ENCODE measurements around the gene TMEM147.

Gene TMEM147

DNA sequence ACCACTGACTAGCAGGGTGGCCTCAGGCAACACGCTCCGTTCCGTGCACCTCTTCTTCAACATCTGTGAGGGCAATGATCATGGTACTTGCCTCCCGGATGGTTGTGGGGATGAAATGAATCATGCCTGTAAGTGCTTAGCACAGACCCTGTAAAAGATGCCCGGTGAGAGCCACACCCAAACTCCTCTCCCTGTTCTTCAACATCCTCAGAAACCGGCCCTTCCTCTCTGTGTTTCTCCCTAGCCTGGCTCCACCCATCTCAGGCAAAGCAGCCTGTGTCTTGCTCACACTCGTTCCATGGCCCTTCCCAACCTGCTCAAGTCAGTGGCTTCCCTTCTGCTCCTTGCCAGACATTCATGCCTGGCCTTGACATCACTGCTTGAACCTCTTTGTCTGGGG, 26.1 kb upstream of the TMEM147 start:
- no peak for DNase-seq (ENCODE audit: extremely low read depth in 1 of 2, low read depth in 1 of 2)

DNA sequence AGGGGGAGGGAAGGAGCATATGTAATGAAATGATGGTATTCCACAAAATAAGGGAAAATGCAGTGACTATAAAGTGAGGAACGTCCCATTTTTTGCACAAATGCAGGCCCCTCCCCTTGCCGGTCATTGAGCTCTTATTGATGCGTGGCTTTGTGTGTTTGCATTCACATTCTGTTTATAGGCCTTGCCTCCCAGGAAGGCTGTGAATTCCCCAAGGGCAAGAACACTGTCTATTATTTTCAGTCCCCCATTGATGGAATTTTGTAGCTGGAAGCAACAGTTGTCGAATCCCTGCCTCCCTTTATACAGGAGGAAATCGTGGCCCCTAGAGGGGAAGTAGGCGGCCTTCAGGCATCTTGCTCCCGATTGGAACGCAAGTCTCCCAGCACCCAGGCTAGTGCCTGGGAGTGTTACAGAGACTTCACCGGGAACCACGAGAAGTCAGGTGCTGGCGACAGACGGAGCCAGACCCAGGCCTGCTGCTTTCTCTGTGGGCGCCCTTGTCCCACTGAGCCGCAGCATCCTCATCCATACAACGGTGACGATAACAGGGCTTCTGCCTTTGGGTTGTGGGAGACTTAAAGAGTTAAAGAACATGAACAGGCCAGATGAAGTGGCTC, 24.2 kb upstream of the TMEM147 start:
- DNase-seq (ENCODE audit: extremely low read depth in 1 of 2, low read depth in 1 of 2) = no peak

DNA sequence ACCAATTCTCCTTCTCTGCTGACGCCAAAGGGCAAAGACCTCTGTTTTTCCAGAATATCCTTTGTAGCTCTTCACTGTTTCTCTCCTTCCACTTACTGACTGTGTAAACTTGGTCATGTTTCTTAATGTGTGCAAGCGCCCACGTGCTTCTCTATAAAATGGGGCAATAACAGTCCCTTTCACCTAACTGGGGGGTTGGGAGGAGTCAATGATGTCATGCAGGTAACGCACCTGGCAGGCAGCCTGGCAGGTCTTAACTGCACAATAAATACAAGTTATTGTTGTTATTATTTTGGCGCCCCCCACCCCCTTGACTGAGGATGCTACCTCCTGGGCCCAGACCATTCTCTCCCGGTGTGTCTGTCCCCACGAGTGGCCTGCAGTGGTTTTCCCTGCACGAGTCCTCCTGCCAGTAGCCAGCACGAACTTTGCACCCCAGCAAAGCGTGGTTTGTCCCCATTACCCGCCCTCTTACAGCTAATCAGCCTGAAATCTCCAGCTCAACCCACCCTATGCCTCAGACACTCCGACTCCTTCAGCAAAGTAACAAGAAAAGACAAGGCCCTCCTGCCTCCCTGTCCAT, 22.6 kb upstream of the TMEM147 start:
- DNase-seq (ENCODE audit: extremely low read depth in 1 of 2, low read depth in 1 of 2) = no peak

DNA sequence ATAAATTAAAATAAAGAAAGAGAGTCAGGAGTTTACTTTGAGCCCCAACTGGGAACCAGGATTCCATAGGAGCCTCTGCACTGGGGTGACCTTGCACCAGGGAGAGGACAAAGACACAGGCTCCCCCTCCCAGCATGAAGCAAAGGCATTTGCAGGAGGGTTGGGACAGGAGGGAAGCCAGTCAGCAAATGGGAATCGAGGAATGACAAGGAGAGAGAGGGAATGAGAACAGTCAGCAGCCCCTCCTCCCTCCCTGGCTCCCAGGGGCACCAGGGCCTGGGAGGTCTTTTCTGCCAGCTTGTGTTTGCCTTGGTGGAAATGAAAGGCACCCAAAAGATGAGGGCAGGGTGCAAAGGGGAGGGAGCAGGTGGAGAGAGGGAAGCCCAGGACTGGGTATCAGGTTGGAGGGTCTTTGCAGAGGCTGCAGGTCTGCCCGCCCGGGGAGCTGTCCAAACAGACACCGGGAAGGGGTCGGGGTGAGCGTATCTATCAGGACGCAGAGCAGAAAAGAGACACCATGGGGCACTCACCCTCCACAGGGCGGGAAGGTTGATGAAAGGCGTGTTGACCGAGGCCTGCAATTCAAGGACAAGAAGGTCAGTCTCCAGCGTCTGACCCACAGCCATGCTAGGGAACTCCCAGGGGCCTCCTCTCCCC, 21.1 kb upstream of the TMEM147 start:
- DNase-seq (ENCODE audit: extremely low read depth in 1 of 2, low read depth in 1 of 2) = no peak

DNA sequence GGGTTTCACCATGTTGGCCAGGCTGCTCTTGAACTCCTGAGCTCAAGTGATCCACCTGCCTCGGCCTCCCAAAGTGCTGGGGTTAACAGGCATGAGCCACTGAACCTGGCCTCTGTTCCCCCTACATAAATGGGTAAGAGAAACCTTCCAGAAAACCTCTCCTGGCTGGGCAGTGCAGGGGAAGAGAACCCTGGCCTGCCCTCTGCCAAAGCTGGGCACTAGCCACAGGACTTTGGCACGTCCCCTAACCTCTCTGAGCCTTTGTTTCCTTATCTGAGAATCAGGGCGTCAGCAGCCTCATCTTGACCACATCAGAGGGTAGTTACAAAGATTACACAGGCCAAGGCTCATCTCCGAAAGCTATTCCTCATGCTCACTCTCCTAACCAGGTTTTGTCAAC, 19.6 kb upstream of the TMEM147 start:
- no peak for DNase-seq (ENCODE audit: extremely low read depth in 1 of 2, low read depth in 1 of 2)

DNA sequence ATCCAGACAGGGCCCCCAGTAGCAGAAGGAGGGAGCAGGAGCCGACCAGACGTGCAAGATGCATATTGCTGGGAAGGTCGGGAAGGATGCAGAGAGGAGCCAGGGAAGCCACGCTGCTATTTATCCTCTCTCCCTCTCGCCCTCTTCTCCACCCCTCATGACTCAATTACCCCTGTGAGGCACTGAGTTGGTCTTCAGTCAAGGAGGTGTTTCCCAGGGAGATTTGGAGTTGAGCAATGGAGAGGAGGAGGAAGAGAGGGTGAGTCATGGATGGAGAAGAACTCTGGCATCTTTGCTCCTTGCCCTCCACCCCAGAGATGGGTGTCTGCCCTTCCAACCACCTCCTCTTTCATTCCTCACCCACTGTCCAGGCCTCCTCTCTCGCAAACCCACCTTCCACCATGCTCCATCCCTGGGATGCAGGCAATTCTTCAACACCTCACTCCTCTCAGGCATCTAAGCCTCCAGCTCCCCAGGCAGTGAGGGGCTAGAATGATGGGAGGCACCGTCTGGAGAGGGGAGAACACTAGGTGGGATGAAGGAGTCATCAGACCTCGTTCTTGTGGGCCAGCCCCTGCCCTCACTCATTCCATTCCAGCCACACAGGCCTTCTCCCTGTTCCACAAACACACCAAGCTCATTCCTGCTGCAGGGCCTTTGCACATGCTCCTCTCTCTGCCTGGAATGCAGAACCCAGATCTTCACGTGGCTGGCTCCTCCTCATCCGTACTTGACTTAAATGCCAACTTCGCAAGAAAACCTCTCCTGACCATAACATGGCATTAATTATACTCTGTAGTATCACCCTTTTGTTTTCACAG, 17.0 kb upstream of the TMEM147 start, which contains the start of gene SBSN:
Gene SBSN (minus strand): TSS at position 94 of the 821 bp plus-strand sequence. CDS start 30 bp downstream, at position 64.
- no peak for DNase-seq (ENCODE audit: extremely low read depth in 1 of 2, low read depth in 1 of 2)

DNA sequence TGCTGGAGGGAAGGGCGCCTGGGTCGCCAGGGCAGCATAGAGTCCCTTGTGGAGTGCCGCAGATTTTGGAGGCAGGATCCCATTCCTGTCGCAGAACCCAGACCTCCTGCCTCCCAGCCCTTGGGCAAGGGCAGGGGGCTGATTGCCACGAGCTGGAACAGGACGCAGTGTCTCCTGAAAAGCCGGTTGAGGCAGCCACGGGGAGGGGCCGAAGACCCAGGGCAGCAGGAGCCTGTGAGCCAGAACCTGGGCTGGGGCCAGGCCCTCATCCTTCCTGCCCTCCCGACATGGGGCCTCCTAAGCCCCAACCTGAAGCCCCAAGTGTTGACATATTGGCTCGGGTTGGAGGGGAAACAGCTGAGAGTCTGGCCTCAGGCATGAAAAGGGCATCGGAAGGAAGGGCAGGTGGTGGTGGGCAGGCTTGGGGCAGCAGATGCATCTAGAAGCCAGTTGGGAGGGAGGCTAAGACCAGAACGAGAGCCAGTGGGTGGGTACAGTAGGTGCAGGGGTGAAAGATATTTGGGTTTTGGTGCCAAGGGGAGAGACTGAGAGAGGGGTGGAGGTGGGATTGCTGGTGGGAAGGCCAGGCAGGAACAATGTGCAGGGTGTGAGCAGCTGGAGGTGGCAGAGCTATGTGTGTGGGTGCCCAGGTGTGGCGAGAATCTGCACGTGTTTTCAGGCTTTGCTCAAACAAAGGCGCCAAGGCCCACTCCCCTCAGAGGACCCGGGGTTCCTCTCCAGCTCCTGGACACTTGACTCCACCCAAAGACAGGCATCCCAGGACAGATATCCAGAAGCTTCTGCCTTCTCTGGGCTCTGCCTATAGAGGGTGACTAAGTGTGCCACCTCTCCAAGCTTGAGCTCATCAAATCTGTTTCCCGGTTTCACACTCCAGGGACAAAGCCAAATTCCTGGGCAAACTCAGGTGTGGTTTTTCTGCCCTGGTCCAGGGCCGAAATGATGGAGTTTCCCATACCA, 15.9 kb upstream of the TMEM147 start:
- no peak for DNase-seq (ENCODE audit: extremely low read depth in 1 of 2, low read depth in 1 of 2)

DNA sequence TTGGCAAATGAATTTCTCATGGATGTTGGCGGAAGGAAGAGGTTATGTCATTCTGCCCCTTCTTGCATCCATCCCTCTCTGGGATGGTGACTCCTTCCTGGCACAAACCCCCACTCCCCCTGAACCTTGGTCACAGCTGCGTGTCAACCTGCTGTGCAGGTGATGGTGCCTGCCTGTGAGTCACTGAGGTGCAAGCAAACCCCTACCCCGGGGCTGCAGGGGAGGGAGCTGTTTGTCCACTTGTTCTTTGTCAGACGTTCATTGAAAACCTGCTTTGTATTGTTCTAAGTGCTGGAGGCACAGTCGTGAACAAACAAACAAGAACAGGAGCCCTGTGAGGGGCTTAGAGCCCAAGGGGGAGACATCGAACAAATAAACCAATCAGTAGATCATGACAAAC, 14.1 kb upstream of the TMEM147 start:
- DNase-seq (ENCODE audit: extremely low read depth in 1 of 2, low read depth in 1 of 2) = no peak

DNA sequence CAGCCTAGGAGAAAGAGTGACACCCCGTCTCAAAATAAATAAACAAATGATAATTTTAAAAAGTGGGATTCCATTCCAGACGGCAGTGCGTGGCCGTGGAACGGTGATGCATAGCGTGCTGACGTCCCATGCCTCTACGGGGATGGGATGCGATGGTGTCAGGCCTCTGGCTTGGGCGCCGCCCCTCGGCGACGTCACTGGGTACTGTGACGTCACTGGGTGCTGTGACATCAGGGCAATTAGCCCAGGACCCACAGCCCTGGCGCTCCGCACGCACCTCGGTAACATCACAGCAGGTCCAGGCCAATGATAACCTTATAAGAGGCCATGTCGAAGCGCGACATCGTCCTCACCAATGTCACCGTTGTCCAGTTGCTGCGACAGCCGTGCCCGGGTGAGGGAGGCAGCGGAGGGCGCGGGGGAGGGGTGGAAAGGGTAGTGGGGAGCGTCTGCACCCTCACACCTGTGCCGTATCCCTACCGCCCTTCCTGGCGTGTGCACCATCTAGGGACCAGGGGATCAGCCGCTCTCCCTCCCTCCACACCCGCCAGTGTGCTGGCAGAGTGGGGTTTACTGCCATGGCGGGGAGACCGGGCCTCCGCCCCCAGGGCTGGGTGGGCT, 12.1 kb upstream of the TMEM147 start, which contains the start of gene GAPDHS:
Gene GAPDHS (plus strand): TSS at position 256 of the 621 bp plus-strand sequence. CDS start 72 bp downstream, at position 328.
- no peak for DNase-seq (ENCODE audit: extremely low read depth in 1 of 2, low read depth in 1 of 2)

DNA sequence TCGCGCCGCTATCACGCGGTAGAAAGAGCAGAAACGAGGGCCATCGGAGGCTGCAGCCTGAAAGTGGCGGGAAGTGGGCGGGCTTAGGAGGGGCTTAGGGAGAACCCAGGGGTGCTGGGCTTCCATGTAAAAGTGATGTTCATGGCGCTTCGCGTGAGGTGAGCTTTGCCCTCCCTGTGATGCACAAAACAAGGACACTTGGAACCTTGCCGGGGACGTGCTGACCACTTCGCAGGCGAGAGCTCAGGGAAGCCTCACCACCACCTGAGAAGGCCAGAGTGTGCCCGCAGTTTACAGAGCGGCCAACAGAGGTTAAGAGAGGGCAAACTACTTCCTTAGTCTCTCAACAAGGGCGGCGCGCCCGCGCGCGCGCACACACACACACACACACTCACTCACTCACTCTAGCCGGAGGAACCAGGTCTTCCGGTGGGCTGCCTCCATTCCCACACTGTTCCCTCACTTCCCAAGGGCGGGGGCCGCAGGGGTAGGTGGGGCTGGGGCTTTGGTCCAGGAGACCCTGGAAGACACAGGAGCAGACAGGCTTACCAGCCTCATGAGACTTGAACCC, 11.5 kb upstream of the TMEM147 start:
- DNase-seq (ENCODE audit: extremely low read depth in 1 of 2, low read depth in 1 of 2) = no peak

DNA sequence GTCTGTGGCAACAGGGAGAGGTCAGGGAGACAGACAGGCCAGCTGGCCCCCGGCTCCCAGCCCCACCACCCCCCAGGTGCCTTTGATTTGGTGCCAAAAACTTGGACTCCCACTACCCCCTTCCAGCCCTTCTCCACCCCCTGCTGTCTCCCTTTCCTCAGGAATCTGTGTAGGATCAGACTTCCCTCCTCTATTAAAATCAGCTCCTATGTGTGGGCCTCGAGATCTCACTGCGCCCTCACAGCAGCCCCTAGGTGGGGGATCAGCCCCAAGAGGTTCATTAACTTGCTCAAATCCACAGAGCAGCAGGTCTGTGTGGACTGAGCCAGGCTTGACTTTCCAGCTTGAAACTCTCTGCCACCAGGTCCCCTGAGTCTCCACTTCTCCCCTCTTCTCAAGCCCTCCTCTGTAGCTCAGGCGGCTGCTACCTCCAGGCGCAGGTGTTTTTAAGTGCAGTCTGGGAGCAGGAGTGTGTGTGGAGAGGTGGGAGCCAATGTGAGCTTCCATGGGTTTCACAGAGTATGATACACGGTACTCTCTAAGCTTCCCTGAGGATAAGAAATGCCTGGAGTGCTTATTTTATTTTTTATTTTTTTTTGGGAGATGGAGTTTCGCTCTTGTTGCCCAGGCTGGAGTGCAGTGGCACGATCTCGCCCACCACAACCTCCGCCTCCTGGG, 10.5 kb upstream of the TMEM147 start:
- DNase-seq (ENCODE audit: extremely low read depth in 1 of 2, low read depth in 1 of 2) = no peak

DNA sequence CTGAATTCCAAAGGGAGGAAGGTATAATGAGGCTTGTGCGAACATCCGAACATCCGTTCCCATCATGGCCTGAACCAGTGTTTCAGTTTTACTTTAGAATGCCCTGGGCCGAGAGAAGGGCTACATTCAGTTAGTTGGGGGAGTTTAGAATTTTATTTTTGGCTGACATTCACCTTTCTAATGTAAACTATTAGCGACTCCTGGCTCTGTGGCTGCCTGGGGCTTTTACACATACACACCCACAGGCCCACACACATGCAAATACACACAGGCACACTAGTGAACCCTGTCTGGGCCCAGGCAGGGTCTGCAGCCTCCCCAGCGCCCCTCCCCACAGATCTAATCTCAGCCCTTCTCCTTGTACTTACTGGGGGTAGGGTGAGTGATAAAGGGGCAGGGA, 6.1 kb upstream of the TMEM147 start:
- no peak for DNase-seq (ENCODE audit: extremely low read depth in 1 of 2, low read depth in 1 of 2)

DNA sequence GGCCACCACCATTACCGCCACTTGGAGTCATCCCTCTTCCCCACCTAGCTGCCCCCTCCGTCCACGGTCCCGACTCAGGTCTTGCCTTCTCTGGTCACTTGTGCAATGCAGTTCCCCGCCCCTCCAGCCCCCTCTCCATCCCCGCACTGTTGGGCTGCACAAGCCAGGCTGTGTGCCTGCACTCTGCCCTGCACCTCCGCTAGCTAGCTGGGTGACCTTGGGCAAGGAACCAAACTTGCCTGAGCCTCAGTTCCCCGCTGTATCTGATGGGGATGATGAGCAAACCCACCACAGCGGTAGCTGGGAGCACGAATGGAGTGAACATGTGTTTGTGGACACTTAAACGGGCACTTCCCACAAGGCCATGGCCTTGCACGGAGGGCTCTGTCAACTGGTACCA, 5.6 kb upstream of the TMEM147 start:
- no peak for DNase-seq (ENCODE audit: extremely low read depth in 1 of 2, low read depth in 1 of 2)

DNA sequence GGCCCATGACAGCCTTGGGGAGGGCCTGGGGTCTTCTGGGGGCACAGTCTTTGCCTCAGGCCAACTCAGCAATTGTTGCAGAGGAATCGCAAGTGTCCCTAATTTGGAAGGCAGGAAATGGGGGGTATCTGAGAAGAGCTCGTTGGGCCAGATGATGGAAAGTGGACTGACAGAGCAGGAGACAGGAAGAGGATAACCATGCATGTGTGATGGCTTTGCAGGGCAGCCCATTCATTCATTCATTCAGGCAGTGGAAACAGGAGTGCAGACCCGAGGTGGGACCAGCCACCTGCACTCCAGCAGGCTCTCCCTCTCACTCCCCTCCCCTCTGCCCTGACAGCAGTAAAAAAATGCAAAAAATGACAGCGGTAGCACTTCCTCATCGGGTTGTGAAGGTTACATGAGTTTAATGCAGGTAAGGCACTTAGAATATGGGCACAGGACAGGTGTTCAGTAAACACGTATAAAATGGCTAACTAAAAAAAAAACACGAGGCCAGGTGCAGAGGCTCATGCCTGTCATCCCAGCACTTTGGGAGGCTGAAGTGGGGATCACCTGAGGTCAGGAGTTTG, 5.0 kb upstream of the TMEM147 start:
- DNase-seq (ENCODE audit: extremely low read depth in 1 of 2, low read depth in 1 of 2) = no peak

DNA sequence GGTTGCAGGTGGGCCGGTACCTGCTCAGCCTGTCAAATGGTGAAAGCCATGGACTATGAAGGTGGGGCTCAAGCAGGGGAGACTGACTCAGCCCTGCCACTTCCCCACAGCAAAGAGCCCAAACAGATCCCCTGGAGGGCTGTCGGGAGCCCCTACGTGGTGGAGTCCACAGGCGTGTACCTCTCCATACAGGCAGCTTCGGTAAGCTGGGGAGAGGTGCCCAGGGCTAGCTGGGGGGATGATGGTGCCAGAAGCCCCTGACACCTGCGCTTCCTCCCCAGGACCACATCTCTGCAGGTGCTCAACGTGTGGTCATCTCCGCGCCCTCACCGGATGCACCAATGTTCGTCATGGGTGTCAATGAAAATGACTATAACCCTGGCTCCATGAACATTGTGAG, 3.2 kb upstream of the TMEM147 start:
- no peak for DNase-seq (ENCODE audit: extremely low read depth in 1 of 2, low read depth in 1 of 2)

DNA sequence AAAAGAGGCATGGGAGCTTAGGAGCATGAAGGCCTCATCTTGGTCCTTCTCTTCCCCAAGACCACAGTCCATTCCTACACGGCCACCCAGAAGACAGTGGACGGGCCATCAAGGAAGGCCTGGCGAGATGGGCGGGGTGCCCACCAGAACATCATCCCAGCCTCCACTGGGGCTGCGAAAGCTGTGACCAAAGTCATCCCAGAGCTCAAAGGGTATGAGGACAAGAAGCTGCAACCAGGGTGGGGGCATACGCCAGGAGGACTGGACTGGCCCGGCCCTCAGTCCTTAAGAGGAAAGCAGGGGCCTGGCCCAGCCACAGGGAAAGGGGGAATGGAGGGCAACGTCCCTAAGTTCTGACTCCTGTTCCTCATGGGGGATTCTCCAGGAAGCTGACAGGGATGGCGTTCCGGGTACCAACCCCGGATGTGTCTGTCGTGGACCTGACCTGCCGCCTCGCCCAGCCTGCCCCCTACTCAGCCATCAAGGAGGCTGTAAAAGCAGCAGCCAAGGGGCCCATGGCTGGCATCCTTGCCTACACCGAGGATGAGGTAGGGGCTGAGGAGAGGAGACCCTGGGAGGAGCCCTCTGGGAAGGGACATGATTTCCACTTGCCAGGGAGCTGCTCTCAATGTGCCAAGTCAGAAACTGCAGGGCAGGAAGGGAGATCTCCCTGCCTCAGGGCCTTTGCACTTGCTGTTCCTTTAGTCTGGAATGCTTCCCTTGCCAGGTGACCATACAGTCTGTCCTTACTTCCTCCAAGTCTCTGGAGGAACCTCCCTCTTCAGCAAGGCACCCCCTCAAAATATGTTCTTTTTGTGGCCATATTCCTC, 1.9 kb upstream of the TMEM147 start:
- DNase-seq (ENCODE audit: extremely low read depth in 1 of 2, low read depth in 1 of 2) = no peak

DNA sequence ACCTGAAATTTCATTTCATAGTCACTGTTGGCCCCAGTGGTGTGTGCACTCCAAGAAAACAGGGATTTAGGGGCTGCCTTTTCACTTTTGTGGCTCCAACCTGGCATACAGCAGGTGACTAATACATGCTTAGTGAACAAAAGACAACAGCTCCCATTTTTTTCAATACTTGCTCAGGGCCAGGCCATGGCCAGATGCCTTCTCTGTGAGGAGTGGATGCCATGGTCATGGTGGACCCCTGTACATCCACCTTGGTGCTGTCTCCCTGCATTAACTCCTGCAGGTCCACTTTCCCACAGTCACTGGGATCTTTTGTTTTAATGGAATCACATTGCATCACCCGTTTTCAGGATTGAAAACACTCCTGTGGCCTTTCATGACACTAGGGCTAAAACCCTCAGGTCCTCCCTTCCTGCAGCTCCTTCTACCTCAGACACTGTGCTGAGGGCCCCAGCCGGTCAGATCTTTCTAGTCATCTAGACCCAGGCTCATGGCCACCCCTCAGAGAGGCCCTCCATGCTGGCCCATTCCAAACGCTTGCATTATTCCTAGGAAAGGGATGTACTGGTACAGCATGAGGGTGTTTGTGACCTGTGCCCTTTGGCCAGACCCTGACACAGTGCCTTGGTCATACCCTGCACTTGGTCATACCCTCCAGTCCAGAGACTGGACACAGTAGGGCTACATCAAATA, 1.2 kb upstream of the TMEM147 start:
- no peak for DNase-seq (ENCODE audit: extremely low read depth in 1 of 2, low read depth in 1 of 2)

All from stimulated activated CD8-positive, alpha-beta memory T cell treated with anti-CD3 and anti-CD28 coated beads, Interleukin-7, amount 100 ng/mL, for 48 hours (primary cell).